GM12878 (cell line): Measurements from ENCODE around the gene AKAP8.

ENCODE experiments used
- BHLHE40 ChIP-seq, 2 experiments: fragments of 450-650 bp in 1 of 2; IDR thresholded peaks; 2 replicates each; pipeline ENCODE4 v1.6.1; 2011 to 2017; ENCODE audit warnings: low read depth in 2 of 2, borderline replicate concordance in 1 of 2, improper control_type of control experiment in 1 of 2, low read length in 1 of 2, mild to moderate bottlenecking in 1 of 2
- CTCF ChIP-seq, 3 experiments: IDR thresholded peaks in 2 of 3; conservative IDR thresholded peaks in 1 of 3; 2 replicates each; pipeline ENCODE4 v1.5.1; 2011; ENCODE audit warnings: low read depth in 3 of 3, low read length in 3 of 3, mild to moderate bottlenecking in 3 of 3, control low read depth in 2 of 3, moderate library complexity in 2 of 3, inconsistent platforms in 1 of 3, mixed read lengths in 1 of 3; ENCODE audit not compliant: control insufficient read depth in 2 of 3, insufficient read depth in 1 of 3; ENCODE audit errors: extremely low read depth in 1 of 3
- ELK1 ChIP-seq: IDR thresholded peaks from 2 replicates; pipeline ENCODE4 v1.6.1; 2012; ENCODE audit warnings: low read depth, low read length, improper control_type of control experiment
- EZH2 ChIP-seq: IDR thresholded peaks from 2 replicates; pipeline ENCODE4 v1.6.1; 2012; ENCODE audit warnings: low read depth, mild to moderate bottlenecking, control low read depth, inconsistent platforms, low read length, borderline replicate concordance; ENCODE audit not compliant: control insufficient read depth
- GABPA ChIP-seq: IDR thresholded peaks from 2 replicates; pipeline ENCODE4 v1.6.1; 2014; ENCODE audit warnings: antibody characterized with exemption, low read depth, mild to moderate bottlenecking, inconsistent platforms
- NFYB ChIP-seq: IDR thresholded peaks from 2 replicates; pipeline ENCODE4 v1.6.1; 2011; ENCODE audit warnings: low read depth, mild to moderate bottlenecking, low read length, improper control_type of control experiment, moderate library complexity; ENCODE audit not compliant: insufficient read depth
- NRF1 ChIP-seq: conservative IDR thresholded peaks from 2 replicates; pipeline ENCODE4 v1.6.1; 2011; ENCODE audit warnings: mild to moderate bottlenecking, low read depth, low read length, improper control_type of control experiment
- PAX8 ChIP-seq: fragments of 450-650 bp; IDR thresholded peaks from 2 replicates; pipeline ENCODE4 v1.6.1; 2017; ENCODE audit warnings: mild to moderate bottlenecking, moderate library complexity
- RFX5 ChIP-seq: IDR thresholded peaks from 2 replicates; pipeline ENCODE4 v1.6.1; 2011; ENCODE audit warnings: low read depth, low read length, improper control_type of control experiment
- SIN3A ChIP-seq: IDR thresholded peaks from 2 replicates; pipeline ENCODE4 v1.6.1; 2012; ENCODE audit warnings: low read depth, low read length, improper control_type of control experiment
- SREBF2 ChIP-seq: IDR thresholded peaks from 2 replicates; pipeline ENCODE4 v1.6.1; 2012; ENCODE audit warnings: mild to moderate bottlenecking, low read length
- TCF12 ChIP-seq: IDR thresholded peaks from 2 replicates; pipeline ENCODE4 v1.6.1; 2011; ENCODE audit warnings: low read depth, mild to moderate bottlenecking, low read length
- ZNF592 ChIP-seq: fragments of 450-650 bp; IDR thresholded peaks from 2 replicates; pipeline ENCODE4 v1.6.1; 2017; ENCODE audit warnings: mild to moderate bottlenecking, moderate library complexity

GRCh38 chr19:15374105-15374651 is 5.4 kb downstream of the AKAP8 start:
- TF ChIP-seq CTCF (IDR thresholded peaks at IDR 0.05 in 2 of 3, conservative IDR thresholded peaks at IDR 0.05 in 1 of 3; ENCODE audit: control insufficient read depth in 2 of 3, extremely low read depth in 1 of 3, insufficient read depth in 1 of 3, low read depth in 3 of 3, low read length in 3 of 3) (no peak), ELK1 (no peak), NRF1 (no peak), ZNF592 (no peak), RFX5 (no peak), NFYB (no peak), SIN3A (no peak), BHLHE40 (IDR thresholded peaks at IDR 0.05; ENCODE audit: borderline replicate concordance in 1 of 2, low read depth in 2 of 2, low read length in 1 of 2) (no peak), TCF12 (no peak), EZH2 (no peak), SREBF2 (no peak), GABPA (no peak), PAX8 (no peak)
